Measurements from ENCODE around the gene EEF1G. TPM values are rescaled to one million over a fixed set of nuclear protein-coding genes. Genes with fewer than 3 reads are reported as not detected.
A peak's percentile ranks its signal among the peaks of the same experiment; 100 is the strongest.

Gene EEF1G
- total and polyA plus RNA-seq, 9 of the 15 experiments (the other 6 are each of a cell fraction or from before 2014, with no cell fraction given) = 985 to 2,349 (median 2,035) TPM

- TF ChIP-seq SMAD1 (IDR thresholded peaks at IDR 0.05; ENCODE audit: low read depth, low read length, partially characterized antibody) (peak; percentile 1), CCNT2 (IDR thresholded peaks at IDR 0.05; ENCODE audit: borderline replicate concordance, extremely low read depth, insufficient read length, low read depth, low read length) (no peak), ELF1 (tag; IDR thresholded peaks at IDR 0.05) (peak; percentile 52; the same call in 1 of the 2 replicates), KDM5B (IDR thresholded peaks at IDR 0.05; ENCODE audit: insufficient replicate concordance, low read depth, low read length) (peak; percentile 40), NR2C2 (CRISPR knock-in tag; IDR thresholded peaks at IDR 0.05) (no peak), NR2C2 (tag; IDR thresholded peaks at IDR 0.05) (no peak), KLF6 (CRISPR knock-in tag; IDR thresholded peaks at IDR 0.05; ENCODE audit: borderline replicate concordance) (no peak), HNRNPL (IDR thresholded peaks at IDR 0.05; ENCODE audit: low read depth, low read length) (no peak), ETV1 (tag; conservative IDR thresholded peaks at IDR 0.05; ENCODE audit: low read depth) (0 out of 2 replicates have a peak, but pooled peaks have one; percentile 16), ARID4B (CRISPR knock-in tag; IDR thresholded peaks at IDR 0.05) (no peak), SIRT6 (IDR thresholded peaks at IDR 0.05; ENCODE audit: low read depth, low read length) (no peak), XRCC3 (IDR thresholded peaks at IDR 0.05) (no peak), L3MBTL2 (IDR thresholded peaks at IDR 0.05) (peak; percentile 49; the same call in 1 of the 2 replicates), SP1 (CRISPR knock-in tag; IDR thresholded peaks at IDR 0.05) (no peak), ERF (CRISPR knock-in tag; IDR thresholded peaks at IDR 0.05) (peak; percentile 14; the same call in 1 of the 2 replicates), GABPA (tag; conservative IDR thresholded peaks at IDR 0.05; ENCODE audit: low read depth) (peak; percentile 90), CHD1 (IDR thresholded peaks at IDR 0.05; ENCODE audit: low read length) (peak; percentile 92)
- TF ChIP-seq, protein P1, sequence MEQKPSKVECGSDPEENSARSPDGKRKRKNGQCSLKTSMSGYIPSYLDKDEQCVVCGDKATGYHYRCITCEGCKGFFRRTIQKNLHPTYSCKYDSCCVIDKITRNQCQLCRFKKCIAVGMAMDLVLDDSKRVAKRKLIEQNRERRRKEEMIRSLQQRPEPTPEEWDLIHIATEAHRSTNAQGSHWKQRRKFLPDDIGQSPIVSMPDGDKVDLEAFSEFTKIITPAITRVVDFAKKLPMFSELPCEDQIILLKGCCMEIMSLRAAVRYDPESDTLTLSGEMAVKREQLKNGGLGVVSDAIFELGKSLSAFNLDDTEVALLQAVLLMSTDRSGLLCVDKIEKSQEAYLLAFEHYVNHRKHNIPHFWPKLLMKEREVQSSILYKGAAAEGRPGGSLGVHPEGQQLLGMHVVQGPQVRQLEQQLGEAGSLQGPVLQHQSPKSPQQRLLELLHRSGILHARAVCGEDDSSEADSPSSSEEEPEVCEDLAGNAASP (IDR thresholded peaks at IDR 0.05) = no peak
- TF ChIP-seq, protein P2, sequence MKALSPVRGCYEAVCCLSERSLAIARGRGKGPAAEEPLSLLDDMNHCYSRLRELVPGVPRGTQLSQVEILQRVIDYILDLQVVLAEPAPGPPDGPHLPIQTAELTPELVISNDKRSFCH (CRISPR knock-in tag; IDR thresholded peaks at IDR 0.05) = no peak
- TF ChIP-seq, protein P2 (tag; IDR thresholded peaks at IDR 0.05) = peak; percentile 37; the same call in 1 of the 2 replicates
- TF ChIP-seq, protein P3, sequence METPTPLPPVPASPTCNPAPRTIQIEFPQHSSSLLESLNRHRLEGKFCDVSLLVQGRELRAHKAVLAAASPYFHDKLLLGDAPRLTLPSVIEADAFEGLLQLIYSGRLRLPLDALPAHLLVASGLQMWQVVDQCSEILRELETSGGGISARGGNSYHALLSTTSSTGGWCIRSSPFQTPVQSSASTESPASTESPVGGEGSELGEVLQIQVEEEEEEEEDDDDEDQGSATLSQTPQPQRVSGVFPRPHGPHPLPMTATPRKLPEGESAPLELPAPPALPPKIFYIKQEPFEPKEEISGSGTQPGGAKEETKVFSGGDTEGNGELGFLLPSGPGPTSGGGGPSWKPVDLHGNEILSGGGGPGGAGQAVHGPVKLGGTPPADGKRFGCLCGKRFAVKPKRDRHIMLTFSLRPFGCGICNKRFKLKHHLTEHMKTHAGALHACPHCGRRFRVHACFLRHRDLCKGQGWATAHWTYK (CRISPR knock-in tag; IDR thresholded peaks at IDR 0.05) = no peak; the same call in 1 of the 2 replicates
Observed at GRCh38 chr11:62601122-62601371, 27.4 kb upstream of the EEF1G start (continued).

Data from K562 (cell line).